GM18867 (cell line): ENCODE results near the gene PITPNB.

Experiments used
- ATAC-seq: cut with Tn5 transposase; IDR thresholded peaks from one replicate; pipeline ENCODE4 v1.9.1; 2021; ENCODE audit warnings: mild to moderate bottlenecking, moderate library complexity; ENCODE audit not compliant: unreplicated experiment

Gene PITPNB

DNA sequence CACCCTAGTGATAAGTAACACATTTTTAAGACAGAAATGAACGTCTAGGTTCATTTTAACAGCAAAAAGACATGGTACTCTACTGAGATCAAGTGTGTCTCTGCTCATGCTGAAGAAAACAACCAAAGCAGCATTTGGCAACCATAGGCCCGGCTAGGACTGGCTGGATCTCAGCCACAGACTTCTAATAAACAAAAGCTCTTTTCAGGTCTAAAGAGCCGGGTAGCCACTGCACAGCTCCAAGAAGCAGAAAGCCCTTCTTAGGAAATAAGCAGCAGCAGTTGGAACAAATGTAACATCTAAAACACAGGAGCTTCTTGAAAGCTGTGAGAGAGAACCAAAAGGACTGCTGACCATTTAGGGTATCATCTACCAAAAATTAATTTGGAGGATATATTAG lies 37.6 kb downstream of the PITPNB start:
- ATAC-seq: no peak

DNA sequence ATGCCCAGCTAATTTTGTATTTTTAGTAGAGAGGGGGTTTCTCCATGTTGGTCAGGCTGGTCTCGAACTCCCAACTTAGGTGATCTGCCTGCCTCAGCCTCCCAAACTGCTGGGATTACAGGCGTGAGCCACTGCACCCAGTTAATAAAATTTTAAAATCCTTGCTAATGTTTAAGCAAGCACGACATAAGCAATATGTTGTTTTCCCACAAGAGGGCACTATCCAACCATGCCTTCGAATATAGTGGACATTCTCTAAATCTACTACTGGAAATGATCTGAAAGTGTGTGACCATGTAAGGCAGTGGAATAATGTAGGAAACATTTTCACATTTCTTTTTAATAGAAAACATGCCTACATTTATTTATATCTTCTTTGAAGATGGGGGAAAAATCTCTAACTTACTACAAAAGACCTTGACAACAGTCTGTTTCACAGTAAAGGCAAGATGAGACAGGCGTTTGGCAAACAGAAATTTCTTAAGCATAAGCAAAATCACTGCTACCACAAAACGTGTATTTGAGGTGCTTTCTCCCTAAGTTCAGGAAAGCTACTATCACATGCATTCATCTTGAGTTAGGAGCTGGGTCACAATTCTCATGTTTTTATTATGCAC lies 38.2 kb downstream of the PITPNB start:
- ATAC-seq: no peak

DNA sequence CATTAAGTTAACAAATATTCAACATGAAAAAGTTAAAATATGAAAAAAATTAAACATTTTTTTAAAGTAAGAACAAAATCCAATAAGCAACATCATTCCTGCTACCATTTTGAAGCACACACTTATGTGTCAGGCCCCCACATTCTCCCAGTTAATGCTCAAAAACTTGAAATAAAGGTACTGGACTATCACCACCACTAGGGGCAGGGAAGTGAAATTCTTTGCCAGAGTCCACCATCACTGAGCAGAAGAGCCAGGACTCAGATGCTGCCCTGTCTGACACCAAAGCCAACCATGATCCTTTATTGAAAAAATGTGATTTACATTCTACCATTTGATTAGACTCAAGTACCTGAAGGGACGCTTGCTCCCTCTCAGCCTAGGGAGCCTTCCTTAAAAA lies 39.1 kb downstream of the PITPNB start:
- ATAC-seq: no peak

DNA sequence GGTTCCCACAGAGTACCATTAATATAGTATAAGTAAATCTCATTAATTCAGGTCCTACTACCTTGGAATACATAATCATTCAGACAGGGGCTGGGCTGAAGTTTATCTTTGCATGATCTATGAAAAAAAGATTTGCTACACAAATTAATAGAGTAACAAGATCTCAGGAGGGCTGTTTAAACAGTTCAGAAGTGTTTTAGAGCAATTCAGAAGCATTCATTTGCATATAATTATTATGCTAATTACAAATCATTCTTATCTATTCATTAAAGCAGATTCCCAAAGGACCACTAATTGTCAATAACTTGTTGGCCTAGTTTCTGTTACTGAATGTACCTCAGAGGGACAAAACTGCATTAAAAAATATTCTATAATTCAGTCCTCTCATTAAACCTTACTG lies 40.5 kb downstream of the PITPNB start:
- ATAC-seq: no peak

DNA sequence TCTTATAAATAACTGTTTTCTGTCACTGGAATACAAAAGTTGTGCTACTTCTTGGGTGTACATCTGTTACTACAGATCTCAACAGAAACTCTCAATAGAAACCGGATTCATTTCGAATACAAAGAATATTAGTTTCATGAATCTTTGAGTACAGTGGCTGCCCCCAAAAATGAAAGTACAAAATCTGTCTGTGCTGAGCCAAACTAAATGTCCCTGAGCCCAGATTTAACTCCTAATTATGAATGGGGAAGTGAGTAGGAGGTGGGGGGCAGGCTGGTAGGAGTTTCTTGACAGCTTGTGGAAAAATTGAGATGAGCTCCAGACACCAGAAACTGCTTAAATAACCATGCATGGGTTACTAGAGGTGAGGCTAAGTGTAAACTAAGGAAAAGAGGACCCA lies 41.6 kb downstream of the PITPNB start:
- ATAC-seq: peak; percentile 51

DNA sequence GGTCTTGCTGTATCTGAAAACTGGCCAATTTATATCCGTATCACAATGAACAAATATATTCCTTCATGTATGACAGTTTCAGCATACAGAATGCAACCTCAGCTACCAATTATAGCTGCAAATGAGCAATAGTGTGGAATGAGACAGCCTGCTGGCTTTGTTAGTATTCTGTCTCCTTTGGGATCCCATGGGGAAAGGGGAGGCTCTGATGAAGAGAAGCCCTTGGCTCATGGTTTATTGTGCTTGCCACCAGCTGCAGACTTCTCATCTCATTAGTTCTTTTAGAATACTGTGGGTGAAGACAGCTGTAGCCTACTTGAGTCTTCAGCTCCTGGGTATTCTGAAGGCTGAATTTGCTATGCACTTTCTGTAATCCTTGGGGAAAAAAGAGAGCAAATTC lies 42.4 kb downstream of the PITPNB start:
- no peak for ATAC-seq

DNA sequence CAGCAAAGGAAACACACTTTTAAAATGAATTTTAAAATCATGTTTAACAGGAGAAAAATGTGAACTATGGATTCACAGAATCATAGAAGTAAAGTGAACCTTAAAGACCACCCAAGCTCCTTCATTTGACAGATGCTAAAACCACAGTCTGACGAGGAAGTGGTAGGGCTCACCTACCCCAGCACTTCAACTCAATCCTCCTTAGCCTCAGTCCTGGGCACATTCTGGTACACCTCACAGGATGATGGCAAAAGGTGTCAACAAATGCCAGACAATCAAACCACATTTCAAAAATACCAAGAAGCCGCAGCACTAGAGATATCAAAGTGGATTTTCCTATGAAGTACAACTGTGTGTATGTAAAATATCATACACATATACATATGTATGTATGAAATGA lies 43.1 kb downstream of the PITPNB start:
- no peak for ATAC-seq

DNA sequence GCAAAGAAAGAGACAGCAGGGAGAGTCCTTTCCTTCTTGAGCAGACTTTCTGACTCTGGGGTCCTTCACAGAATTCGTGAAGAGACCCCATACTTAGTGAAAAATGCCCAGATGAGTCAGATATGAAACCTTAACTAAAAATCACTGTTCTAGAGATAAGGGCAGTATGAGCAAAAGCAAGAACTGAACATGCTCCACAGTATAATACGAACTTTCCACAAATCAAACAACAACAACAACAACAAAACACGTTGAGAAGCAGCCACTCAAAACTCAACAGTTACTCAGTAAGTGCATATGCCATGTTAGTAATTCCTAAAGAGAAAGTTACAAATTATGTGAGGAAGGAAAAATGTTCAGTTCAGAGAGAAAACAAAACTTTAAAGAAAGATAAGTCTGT lies 44.3 kb downstream of the PITPNB start:
- no peak for ATAC-seq

DNA sequence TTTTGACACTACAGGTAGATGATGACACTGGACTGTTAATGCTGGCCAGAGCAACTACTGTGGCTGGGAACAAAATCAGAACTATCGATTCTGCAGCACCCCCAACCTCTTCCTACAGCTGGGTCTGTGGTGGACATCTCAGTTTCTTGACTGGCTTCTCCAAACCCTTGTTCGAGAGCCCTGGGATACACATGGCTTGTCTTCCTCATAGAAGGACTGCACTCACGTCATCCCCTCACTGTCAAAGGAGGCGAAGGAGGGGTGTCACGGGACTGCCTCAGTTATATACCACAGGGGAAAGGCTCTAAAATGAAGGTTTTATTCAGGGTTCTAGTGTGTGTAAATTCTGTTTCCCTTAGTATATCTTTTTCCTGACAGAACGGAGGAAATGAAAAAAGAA lies 44.9 kb downstream of the PITPNB start:
- no peak for ATAC-seq

DNA sequence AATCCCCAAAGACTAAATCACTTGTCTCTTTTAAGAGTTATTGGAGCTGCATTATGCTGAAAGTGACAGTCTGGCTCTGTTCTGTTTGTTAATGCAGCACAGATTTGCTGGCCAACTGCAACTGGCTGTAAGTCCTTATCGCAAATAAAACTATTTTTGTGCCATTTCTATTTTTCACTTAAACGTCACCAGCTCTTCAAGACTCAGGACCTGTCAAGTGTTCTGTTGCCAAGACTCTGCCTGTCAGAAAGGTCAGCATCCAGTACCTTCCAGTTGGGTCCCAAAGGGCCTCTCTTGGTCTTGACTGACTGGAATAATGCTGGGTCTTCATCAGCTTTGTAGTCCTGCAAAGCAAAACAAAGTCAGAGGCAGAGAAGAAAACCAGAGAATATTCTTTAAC lies 45.6 kb downstream of the PITPNB start:
- ATAC-seq: no peak

DNA sequence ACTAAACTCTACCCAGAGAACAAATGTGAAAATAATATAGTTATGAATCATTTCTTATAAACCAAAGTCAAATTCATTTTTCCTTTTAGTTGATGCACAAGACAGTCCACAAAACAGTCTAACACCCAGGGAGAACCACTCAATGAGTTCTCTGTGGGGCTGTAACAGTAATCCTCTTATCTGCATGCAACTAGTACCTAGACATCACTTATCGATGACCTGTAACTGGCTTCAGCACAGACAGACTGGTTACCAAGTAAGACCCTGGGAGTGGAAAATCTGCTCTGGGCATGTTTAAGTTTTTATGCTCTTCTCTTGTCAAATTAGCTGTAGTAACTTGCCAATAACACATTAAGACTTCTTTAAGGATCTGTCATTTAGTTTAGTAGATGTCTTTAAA lies 46.6 kb downstream of the PITPNB start:
- no peak for ATAC-seq

DNA sequence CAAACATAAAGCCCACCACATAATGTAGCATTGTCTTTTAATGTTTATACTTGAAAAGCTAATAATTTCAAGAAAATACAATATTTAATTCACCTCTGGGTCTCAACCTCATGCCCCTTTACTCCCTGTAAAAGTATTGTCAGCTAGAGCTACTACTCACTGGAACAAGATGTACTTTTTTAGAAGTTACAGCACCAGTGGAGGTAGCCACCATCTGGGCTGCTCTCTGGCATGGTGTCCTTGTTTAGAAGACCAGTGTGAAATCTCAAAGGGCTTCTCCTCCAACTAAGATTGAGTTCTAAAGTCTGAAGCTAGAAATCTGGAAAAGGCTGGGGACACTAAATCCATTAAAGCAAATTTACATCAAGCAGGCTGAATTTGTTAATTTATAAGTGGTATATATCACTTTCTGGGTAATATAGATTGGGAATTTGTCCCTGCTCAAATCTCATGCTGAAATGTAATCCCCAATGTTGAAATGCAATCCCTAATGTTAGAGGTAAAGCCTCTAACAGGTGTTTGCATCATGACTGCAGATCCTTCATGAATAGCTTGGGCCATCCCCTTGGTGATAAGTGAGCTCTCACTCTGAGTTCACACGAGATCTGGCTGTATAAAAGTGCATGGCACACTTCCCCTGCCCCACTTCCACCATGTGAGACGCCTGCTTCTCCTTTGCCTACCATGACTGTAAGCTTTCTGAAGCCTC lies 47.6 kb downstream of the PITPNB start:
- no peak for ATAC-seq

DNA sequence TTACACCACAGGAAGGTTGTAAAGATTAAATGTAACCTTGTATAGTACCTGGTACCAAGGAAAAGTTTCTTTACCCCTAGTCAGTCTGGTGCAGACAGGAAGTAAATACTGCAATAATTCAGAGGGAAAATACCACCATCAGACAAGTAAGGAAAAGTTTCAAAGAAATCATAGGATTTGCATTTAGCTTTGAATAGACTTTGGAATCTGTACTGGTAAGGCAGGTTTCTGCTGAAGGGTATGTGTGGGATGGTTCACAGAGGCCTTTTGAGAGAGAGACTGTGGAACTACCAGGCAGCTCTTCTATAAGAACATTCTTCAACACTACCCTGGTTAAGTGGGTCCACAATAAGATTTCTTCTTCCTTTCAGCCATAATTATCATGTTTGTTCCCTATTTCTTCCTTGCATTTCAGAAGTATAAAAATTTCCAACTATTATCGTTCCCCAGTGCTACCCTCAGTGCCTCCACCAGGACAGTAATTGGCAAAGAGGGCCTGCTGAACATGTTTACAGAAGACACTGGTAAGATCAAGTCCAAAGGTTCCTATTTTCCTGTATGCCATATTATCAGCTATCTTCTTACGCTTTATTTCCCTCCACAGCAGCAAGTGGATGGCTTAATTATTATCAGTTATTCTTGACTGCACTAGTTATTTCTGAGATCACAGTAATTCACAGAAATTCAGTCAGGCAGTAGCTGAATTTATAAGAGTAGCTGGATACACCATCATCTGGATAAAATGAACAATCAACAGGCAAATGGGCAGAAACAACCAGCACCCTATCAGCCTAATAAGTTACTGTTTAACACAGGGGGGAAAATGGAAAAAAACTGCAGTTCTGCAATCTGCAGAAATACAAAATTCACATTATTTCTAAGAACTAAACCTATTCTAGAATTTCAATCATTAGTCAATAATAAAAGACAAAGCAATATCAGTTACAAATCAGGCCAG lies 48.5 kb downstream of the PITPNB start:
- no peak for ATAC-seq

DNA sequence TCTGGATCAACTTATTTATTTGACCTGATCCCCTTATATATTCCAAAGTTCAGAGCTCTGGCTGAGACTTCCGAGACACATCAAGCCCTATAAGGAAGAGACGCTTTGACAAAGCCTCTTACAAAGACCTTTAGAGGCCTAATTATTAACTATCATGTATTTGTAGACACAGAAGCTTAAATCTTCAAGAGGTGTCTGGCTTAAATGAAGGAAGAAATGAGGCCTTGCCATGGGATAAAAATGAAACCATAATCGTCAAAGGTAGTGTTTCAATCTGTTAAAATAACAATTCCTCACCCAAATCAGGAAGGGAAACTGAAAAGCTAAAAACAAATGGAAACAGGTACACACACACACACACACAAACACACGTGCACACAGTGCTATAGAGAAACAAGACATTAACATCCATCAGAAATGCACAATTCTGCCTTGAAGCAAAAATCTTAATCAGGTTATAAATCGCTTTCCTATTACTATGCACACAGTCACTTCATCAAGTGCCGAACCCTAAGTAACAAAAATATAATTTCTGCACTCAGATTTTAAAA lies 50.2 kb downstream of the PITPNB start:
- ATAC-seq: no peak

DNA sequence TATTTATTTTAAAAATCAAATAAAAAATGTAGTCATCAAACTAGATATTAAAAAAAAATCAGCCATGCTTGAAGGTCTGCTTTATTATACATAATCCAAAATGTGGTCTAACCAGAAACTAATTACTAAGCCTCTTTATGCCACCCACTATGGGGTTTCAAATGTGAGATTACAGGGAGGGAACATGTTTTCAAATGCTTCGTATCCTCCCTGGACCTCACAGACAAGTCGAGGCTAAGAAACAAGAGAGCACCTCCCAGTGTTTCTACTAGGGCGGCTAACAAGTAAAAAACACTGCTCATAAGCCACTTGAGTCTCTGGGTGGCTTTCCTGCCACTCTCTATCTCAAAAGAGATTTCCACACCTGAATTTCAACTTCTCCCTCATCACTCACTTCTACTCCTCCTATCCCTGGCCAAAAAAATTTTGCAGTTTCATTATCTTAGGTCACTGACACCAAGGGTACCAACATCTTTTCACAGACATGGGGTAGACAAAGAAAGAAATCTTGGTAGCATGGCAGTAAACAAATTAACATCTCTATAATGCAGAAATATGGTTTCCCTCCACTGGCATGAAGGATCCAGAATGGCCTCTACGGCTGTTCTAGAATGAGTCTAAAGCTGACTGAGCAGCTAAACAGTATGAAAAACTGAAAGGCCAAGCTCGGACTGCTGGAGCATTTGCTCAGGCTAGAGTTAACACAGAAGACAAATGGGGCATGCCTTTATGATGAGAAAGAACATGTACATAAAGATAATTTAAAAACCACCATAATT lies 50.9 kb downstream of the PITPNB start:
- ATAC-seq: no peak

DNA sequence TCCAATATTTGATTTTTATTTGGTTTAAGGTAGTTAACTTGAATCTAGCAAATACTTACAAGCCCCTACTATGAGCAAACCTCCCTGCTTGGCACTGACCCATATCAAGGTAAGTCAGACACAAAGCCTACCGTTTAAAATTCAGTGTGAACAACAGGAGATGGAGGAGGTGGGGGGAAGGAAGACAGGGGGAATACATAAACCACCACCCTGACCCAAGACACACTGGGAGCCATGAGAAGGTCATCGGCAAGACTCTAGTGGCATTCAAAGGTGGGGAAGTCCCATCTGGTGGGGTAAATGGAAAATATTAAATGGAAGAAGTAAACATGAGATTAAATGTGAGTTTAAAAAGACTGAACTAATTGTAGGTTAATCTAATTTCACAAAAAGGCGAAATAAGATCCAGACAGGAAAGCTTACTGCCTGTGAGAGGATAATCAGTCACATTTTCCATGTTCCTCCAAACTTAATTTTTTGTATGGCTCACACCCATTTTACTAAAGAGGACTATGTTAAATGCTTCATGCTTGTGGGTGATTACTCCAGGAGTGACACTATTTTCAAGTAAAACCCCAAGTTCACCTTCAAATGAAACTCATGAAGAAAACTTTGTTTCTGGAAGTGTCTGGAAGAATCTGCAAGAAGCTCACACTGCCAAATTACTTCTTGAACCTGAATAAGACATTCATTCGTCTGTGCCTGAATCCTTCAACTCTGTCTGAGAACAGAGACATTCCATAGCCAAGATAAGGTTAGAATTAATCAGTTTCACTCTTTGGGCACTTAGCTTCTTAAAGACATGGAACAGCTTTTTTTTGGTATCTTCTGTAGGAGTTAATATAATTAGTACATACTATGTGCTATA lies 51.7 kb downstream of the PITPNB start:
- no peak for ATAC-seq

DNA sequence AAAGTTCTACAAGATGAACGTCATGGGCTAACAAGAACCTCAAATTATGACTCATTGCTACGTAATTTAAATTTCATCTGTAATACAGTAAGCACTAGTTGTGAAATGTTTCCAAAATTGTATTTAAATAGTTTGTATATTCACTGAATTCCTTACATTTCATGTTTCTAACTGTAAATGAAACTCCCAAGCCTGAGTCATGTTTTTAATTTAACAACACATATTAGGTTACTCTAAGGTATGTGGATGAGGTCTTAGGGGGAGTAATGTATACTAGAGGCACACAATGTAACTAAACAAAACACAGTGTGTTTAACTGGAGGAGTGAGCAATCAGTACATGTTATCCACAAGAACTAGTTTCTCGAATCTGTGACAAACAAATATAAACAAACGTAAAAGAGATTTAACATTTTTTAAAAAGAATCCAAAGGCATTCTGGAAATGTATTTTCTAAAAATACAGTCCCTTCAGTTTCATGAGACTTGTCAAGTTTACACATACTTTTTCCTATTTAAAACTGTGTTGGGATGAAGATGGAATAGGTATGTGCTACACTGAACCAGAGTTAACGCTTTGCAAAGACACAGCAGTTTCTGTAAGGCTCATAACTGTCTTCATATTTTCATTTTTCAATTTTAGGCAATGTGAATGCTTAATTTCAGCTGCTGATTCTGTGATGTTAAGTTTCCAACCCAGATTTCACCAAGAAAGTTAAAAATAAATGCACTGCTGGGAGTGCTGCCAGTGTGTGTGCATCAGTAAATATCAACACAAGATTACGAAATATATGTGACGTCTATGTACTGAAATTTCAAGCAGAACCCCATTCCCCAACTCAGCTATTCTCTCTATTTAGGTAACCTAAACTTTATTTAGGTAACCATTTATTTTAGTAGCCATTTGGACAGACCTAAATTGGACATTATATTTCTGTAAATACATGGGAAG lies 52.6 kb downstream of the PITPNB start:
- no peak for ATAC-seq

DNA sequence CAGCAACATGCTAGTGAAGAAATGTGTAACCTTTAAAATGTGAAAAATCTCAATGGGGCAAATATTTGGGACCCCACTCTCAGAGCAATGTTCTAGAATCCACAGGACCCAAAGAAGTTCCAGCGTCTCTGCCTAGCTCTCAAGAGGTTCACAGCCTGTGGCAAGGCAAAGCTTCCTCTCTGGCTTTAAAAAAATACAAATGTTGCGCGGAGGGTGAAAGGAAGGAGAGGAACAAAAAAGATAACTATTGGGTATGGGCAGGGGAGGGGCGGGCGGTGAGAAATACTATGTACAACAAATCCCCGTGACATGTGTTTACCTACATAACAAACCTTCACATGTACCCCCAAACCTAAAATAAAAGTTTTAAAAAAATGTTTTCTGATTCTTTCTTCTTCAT lies 53.6 kb downstream of the PITPNB start:
- ATAC-seq: no peak

DNA sequence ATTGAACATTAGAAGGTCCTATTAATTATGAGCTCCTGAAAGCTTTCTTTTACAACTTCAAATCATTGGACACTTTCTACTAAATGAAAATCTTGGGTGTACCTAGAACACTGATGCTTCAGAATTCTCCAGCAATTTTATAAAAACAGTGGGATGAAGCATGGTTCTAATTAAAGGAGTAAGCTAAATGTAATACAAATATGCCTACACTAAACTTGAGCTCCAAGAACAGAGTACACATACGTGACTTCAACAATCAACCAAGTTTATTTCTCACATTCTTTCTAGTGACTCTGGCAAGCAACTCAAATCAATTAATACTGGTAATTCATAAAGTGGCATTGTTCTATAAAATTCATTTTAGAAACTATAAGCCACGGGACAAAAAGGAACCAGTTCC lies 55.5 kb downstream of the PITPNB start:
- ATAC-seq: no peak
